Erythroblast (primary cell): Measurements from ENCODE around the gene NOSIP.

Experiments used
- GATA1 ChIP-seq: IDR thresholded peaks from 2 replicates; pipeline ENCODE4 v1.6.1; 2011; ENCODE audit warnings: low read depth, mild to moderate bottlenecking, control low read depth, low read length, moderate library complexity
- POLR2A ChIP-seq: IDR thresholded peaks from 2 replicates; pipeline ENCODE4 v1.6.1; 2011; ENCODE audit warnings: mild to moderate bottlenecking, low read length

- TF ChIP-seq POLR2A (no peak), GATA1 (no peak)
Observed at GRCh38 chr19:49565261-49565660, 15.1 kb downstream of the NOSIP start.
